NCI-H1105 treated with DMSO at 0.1 percent for 48 hours (cell line): Measurements from ENCODE around the gene AKNAD1.
A peak's percentile ranks its signal among the peaks of the same experiment; 100 is the strongest.
"Not testable (repeated sequence)": the region's sequence is repeated elsewhere in the genome, so short reads cannot be mapped to it uniquely, and the experiment has no call there.

Source experiments
- DNase-seq: peaks from one replicate; lab custom pipeline; 2025; lab: John Stamatoyannopoulos, UW

Gene AKNAD1, protein sequence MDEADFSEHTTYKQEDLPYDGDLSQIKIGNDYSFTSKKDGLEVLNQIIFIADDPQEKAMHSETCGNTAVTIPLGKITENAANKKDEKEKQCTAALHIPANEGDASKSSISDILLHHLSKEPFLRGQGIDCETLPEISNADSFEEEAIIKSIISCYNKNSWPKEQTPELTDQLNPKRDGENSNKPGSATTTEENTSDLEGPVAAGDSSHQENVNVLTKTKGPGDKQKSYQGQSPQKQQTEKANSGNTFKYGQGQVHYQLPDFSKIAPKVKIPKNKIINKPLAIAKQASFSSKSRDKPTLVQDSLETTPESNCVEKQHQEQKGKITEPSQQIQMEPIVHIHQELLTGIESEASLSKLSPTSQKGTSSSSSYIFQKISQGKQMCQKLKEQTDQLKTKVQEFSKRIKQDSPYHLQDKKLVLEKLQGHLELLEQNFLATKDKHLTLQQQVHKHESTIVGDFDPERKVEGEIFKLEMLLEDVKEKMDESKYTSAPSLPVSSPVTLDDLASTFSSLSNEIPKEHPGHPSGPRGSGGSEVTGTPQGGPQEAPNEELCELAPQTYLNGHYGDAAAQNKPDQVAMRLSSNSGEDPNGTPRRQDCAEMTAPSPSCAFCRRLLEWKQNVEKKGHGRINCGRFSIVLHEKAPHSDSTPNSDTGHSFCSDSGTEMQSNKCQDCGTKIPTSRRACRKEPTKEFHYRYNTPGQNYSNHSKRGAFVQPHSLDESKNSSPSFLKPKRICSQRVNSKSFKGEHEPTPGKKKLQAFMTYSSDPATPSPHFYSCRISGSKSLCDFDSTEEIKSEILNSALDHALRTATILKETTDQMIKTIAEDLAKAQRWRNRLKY

DNA sequence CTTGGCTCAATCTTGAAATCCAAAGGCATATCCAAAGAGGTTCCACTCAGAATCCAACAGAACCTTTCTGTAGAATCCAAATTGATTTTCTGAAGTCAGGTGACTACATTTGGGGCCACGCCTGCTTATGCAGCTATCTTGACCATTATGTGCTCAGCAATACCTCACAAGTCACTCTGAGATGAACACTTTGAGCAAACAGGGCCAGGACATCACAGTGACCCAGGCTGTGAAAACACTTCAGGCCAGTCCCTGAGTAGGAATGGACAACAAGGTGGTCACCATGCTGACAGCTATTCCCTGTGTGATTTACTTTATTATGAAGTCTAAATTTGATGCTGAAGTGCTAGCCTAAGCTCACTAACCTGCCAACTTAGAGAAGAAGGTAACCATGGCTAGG, at the start of gene AKNAD1:
AKNAD1 (minus strand) TSS at position 101 of the 400 bp plus-strand sequence. CDS start 4,430 bp downstream, outside the sequence.
- DNase-seq = no peak

DNA sequence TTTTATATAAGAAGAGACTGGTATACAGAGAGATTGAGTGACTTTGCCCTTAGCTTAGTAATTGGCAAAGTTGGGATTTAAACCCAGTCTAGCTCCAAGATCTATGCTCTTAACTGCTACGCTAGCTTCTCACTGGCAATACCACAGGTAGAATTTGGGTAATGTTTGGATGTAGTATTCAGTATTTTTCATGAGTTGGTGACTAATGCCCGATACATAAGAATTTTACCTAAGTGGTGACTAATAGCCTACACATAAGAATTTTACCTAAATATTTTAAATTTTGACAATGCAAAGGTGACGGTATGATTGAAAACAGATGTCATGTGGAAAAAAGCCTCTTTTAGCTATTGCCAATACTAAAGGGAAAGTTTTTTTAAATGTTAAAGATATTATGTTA, 44.2 kb upstream of the AKNAD1 start:
- no peak for DNase-seq

DNA sequence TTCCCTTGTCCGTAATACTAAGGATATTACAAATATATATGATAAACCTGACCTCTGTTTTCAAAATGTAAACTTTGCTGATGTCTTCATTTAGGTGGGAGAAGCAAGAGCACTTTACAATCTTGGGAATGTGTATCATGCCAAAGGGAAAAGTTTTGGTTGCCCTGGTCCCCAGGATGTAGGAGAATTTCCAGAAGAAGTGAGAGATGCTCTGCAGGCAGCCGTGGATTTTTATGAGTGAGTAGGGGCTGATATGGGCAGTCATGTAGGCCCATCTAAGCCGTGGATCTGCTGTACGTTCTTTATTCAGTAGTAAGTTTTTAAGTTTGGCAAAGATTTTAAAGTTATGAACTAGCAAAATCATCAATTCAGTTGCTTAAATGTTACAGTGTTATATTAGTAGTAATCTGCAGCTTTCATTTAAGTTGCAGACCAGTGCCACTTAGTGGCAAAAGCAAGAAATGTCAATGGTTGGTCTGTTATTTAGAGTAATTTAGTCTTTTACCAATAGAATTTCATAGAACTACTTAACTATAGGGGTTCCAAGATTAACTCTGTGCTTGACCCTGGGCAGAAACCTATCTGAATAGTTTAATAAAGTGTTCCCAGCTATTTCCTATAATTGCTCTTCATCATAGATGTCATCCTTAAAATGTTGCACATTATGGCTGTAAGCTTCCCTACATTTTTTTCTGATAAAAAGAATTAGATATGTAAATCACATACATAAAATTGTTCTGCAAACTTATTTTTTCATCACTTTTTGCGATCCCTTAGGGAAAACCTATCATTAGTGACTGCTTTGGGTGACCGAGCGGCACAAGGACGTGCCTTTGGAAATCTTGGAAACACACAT, 41.2 kb upstream of the AKNAD1 start:
- peak; percentile 60 for DNase-seq

DNA sequence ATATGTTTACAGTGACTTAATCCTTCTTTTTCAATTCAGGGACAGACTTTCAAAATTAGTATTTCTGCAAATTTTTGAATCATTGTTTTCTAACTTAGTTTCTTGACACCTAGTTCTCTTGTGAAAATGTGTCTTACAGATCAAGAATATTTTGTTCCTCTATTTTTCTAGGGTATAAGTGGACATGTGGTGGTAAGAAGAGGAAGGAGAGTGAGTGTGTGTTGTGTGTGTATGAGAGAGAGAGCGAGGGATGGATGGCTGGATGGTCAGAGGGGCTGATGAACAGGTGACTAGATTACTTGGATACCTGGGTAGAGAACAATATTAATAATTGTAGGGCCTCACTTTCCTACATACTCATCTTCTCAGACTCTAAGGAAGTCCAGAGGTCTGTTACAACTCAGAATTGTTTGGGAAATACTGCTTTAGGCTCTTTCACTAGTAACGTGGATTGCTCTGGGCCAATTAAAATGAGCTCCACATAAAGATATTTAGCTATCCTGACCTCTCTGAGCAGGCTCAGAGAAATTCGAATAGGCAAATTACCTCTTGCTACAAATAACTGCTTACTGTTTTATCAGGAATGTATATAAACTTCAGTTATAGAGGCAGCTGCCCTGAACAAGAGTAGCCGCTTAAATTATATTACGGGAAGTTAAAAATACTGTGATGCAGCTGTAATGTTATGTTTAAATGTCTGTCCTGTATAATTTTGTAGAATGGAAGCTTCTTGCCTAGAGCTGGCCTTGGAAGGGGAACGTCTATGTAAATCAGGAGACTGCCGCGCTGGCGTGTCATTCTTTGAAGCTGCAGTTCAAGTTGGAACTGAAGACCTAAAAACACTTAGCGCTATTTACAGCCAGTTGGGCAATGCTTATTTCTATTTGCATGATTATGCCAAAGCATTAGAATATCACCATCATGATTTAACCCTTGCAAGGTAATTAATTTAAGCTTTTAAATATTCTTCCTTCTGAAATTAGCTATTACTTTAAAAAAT, 39.6 kb upstream of the AKNAD1 start:
- DNase-seq = no peak

DNA sequence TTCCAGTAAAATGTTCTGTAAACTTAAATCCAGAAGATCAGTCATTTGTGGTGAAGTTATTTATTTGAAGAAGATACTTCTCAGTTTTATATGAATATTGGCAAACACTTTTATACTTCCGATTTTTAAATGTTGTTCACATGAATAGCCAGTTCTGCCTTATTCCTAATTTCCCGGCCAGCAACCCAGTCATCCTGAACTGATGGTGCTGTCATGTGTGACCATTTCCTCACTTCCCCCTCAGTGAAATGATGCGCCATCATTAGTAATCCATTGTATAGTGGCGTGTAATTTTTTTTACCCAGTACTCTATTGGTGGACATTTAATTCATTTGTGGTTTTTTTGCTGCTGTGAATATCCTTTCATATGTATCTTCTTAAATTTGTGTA, 36.2 kb upstream of the AKNAD1 start:
- no peak for DNase-seq

DNA sequence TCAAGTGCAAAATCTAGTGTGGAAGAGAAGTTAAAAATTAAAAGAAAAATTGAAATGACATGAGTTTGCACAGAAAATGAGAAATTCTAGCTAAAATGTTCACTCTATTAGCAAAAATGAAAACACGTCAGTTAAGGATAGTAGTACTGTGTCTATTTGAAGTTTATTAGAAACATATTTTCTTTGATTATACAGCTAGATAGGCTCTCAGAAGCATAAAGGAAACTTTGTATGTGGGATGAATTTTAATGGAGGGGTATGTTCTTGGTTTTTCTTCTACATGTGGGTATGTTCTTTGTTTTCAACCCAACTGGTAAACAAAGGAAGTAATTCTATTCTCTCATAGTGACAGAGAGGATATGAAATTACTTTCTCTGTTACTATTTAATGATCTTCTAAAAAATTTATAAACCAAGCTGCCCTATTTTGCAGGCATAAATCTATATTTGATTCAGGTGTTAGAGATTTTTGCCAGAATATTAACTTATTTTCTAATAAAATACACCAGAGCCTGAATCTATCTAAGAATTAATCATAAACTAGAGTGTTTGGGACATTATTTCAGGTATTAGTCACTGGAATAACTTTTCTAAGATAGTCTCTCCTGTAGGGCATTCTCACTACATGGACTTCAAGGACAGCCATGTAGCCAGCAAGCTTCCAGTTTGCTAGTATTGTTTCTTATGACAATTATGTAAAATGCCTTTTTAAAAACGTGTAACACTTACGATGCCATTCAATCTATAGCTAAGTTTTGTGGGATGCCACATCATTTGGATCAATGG, 35.7 kb upstream of the AKNAD1 start:
- no peak for DNase-seq

DNA sequence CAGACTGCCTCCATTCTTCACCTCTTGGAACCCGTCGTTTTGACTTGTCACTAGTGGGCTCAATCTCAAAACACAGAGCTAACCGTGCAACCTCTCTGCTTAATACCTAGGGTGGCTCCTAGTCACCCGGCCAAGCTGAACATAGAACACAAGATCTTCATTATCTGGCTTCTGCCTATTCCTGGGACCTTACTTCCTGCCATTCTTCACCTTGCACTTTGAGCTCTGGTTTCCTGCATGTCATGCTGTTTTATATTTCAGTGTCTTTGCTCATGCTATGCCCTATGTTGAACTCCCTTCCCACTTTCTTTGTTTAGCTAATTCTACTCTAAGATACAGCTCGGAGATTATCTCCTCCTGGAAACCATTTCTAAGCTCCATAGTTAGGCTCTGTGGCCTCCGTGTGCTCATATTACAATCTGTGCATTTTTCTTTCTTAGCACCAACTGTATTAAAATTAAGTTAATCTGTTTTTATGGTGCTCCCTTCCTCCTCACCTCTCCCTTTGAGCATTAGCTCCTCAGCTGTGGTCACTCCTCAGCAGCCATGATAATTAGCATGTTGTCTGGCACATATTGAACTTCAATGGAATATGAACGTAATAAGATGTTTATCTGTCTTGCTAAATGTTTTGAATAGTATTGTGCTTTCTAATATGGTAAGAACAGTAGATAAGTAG, 33.0 kb upstream of the AKNAD1 start:
- DNase-seq = no peak

DNA sequence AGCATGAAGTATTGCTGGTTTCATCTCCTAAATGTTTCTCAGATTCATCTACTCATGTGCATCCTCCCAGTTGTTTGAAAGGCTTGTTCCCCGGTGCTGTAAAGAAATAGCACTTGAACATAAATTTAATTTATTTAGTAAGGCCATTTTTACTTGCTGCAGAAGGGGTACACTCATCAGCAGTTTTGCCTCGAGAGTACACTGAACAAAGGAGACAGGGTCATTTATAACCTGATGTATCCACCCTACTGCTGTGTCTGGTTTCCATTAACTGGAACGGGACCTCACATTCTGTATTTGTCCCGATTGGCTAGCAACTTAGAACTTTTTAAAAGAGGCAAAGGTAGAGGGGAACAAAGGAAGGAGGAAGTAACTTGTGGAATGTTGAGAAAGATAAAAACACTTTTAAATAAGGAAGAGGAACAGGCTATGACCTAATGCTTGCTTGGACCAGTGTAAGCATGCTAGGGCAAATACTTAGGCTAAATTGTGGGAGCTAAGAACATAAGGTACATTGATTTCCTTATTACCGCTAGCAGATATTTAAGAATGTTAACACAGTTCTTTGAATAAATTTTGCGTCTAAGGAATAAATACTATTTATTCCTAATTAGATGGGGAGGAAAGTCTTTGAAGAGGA, 32.2 kb upstream of the AKNAD1 start:
- DNase-seq = not testable (repeated sequence)

DNA sequence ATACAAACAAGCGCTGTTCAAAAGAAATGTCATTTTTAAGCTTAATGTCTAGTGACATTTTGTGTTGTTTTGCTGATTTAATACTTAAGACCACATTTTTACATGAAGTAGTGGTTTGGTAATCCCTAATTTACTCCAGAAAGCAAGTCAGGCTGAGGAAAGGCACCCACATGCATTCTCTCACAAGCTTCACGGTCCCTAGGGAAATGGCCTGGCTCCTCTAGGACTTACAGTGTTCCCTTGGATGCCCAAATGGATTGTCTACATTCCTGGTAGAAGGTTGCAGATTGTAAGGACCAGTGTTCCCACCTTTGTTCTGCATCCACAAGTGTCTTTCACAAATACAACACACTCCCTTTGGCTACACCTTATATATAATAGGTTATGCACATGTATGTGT, 29.4 kb upstream of the AKNAD1 start:
- DNase-seq = no peak

DNA sequence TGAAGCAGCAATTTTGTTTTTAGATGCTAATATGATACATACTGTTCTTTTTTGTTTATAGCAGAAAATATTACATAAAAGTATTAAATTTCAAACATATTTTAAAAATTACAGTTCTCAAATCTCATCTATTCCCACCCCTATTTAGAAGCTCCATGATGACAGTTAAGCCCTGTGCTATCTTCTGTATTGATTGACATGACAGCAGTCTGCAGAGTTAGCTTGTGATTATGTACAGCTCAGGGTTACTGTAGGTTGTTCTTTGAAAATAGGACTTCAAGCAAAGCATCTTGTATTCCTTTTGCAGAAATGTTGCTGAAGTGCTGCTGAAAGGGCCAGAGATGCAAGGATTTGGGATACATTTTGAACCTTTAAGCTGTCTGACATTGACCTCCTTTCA, 28.1 kb upstream of the AKNAD1 start:
- DNase-seq = no peak

DNA sequence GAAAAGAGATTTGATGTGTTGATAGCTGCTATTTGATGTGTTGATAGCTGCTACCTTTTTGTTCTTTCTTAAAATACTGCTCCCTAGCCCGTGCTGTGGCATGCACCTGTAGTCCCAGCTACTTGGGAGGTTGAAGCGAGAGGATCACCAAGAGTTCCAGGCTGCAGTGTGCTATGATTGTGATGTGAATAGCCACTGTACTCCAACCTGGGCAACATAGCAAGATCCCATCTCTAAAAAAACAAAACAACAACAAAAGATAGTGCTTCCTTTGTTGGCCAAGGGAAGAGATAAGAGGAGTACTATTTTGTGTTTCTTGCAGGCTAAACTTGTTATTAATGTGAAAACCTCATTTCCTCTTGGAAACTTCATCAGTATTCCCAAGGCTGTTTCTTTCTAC, 25.9 kb upstream of the AKNAD1 start:
- DNase-seq = no peak

DNA sequence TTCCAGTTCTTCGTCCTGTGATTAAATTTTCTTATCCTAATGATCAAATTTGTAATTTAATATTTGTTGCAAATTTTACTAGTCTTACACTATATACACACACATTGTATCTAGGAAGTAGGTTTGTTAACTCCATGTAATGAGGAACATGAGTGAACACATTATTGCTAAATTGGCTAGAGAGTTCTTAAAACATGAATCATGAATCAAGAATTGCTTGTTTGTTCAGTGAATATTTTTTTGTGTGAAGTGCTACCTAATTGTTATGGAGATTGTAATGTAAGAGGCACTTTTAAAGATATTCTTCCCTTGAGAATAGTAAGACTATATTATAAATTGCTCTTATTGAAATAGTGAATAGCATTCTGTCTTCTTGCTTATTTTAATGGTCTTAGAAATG, 24.5 kb upstream of the AKNAD1 start:
- DNase-seq = peak; percentile 19

DNA sequence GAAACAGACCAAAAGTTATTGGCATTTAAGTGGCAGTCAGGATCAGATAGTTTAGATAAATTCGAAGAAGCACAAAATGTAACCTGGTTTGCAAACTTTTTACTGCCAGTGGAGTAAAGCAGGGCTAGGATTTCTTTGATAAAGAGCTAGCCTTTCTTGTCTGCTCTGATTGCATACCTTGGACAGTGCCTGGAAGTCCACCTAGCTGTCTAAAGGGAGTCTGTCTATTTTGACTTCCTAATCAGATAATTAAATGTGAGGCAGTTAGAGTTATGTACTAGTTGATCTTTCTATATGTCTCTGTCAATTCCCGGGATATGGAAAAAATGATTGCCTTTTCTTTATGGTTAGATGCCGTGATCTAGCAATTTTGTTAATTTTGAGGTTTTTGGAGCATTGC, 24.0 kb upstream of the AKNAD1 start:
- no peak for DNase-seq

DNA sequence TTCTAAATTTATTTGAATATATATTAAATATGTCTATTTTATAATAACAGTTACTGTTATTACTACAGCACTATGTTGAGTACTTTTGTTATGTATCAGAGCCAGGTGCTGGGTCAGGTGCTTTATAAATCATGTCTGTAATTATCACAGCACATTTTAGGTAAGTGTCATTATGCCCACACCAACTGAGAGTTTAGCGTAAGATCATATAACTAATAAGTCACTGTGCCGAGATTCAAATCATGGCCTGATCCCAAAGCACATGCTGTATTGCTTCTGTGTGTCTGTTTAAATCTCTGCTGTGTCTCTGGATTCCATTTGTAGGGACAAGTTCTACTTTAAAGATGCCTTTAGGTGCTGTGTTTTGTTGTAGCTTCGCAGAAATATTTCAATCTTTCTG, 21.8 kb upstream of the AKNAD1 start:
- DNase-seq = peak; percentile 75

DNA sequence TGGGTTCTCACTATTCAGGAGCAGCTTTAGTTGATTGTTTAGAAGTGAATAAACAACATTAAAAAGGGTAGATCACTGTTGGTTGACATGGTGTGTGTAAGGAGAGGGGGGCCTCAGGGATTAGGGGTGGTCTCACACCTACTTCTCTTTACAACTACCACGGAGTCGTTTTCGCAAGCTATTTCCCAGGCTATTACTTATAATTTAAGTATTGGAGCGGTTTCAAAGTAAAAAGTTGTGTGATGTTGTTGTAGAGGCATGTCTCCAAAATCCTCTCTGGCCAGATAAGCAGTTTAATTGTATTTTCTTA, 21.2 kb upstream of the AKNAD1 start:
- no peak for DNase-seq

DNA sequence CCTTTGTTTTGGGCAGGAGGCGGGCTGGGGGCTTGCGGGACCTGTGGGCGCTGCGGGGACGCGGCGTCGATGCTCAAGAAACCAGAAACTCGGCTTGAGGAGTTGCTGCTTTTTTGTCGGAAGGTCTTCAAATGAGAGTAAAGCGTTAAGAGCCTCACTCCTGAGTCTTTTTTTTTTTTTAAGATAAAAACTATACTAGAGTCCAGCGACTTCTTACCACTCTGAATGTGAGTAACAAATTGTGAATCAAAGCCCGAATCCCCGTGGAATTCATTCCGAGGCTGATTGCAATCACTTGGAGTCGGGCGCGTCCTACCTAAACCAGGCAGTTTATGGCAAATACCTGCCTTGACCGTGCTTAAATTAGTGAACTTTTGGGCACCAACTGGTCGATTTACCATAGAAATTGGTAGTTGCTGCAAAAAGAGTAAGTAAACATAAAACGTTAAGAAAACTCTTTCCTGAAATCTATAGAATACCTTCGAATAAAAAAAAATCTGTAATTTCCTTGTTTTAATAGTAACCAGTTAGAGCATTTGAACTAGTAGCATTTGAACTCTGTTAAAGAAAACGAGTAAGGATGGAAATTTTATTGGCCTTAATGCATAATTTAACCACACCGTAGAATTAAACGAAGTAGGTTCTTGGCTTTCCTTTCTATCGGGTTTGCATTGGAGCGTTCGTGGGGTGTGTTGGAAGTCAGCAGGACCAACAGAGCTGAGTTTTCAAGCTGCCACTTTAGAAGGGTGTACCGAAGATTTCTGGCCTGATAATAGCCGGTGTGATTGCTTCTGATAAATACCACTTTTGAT, 20.7 kb upstream of the AKNAD1 start:
- peak; percentile 39 for DNase-seq

DNA sequence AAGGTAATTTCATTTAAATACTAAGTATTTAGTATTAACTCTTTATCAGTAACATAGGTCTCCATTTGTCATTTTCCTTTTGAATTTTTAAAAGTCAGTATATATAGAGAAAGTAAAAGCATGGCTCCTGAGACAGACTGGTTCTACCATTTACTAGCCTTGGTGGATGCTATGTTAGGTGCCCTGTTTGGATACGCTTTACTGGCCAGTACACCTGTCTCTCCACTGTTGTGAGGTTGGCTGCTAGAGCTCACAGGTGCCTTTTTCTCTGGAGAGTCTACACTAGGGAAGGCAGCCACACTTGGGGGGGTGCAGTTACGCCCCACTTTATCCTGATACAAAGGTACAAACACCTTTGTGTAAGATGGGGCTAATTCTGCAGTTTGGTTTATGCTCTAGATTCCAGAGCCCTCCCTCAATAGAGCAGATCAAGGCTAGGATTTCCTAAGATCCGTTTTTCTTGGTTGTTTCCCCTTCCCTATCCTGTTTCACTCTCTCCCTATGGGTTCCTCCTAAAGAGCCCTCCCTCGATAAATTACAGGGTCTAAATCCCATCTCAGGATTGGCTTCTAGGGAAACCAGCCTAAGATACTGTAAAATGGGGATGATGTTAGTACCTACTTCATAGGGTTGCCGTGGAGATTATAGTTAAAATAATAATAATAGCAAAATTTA, 14.3 kb upstream of the AKNAD1 start:
- no peak for DNase-seq
